Activated naive CD4-positive, alpha-beta T cell treated with Interleukin-2 at 50 U/mL for 16 hours (primary cell): ENCODE data around the gene SLC44A3.

Experiments
- DNase-seq: peaks from one replicate; pipeline ENCODE4 v3.0.0-alpha.2; 2020

SLC44A3 gene

GRCh38 chr1:94912263-94913184 is 92.4 kb downstream of the SLC44A3 start:
- no peak for DNase-seq

- DNase-seq: no peak
These were observed 97.1 kb downstream of the SLC44A3 start for GRCh38 chr1:94917251-94917650.

GRCh38 chr1:94919241-94920030 is 99.3 kb downstream of the SLC44A3 start:
- no peak for DNase-seq

- no peak for DNase-seq
These were observed 99.9 kb downstream of the SLC44A3 start for GRCh38 chr1:94920061-94920460.

GRCh38 chr1:94921977-94922376 is 101.8 kb downstream of the SLC44A3 start:
- no peak for DNase-seq

GRCh38 chr1:94922761-94923331 is 102.7 kb downstream of the SLC44A3 start:
- no peak for DNase-seq

GRCh38 chr1:94925004-94925403 is 104.8 kb downstream of the SLC44A3 start:
- no peak for DNase-seq

- no peak for DNase-seq
These were observed 105.5 kb downstream of the SLC44A3 start for GRCh38 chr1:94925561-94926125.

GRCh38 chr1:94926126-94926914 is 106.2 kb downstream of the SLC44A3 start:
- peak; percentile 9 for DNase-seq

GRCh38 chr1:94926915-94927404 is 106.8 kb downstream of the SLC44A3 start, which contains the start of gene CNN3:
Gene CNN3 (minus strand): TSS chr1:94927110. CDS start chr1:94926894, 216 bp downstream.
- DNase-seq: peak; percentile 68

GRCh38 chr1:94927405-94928175 is 107.4 kb downstream of the SLC44A3 start:
- DNase-seq: no peak

GRCh38 chr1:94928293-94928939 is 108.3 kb downstream of the SLC44A3 start:
- DNase-seq: no peak

GRCh38 chr1:94929351-94930217 is 109.4 kb downstream of the SLC44A3 start:
- DNase-seq: no peak

- DNase-seq: no peak
These were observed 111.2 kb downstream of the SLC44A3 start for GRCh38 chr1:94931254-94931841.

GRCh38 chr1:94934551-94934950 is 114.4 kb downstream of the SLC44A3 start:
- no peak for DNase-seq

GRCh38 chr1:94935034-94935433 is 114.9 kb downstream of the SLC44A3 start:
- DNase-seq: no peak

- no peak for DNase-seq
These were observed 115.3 kb downstream of the SLC44A3 start for GRCh38 chr1:94935476-94935875.

- DNase-seq: no peak
These were observed 116.9 kb downstream of the SLC44A3 start for GRCh38 chr1:94936861-94937620.
